ENCODE data around the gene EFHC1. TPM values are rescaled to one million over a fixed set of nuclear protein-coding genes. Genes with fewer than 3 reads are reported as not detected.

Gene EFHC1
- total and polyA plus RNA-seq, 2 experiments from 2014 or later, result 17.4 to 18.3 TPM

DNA sequence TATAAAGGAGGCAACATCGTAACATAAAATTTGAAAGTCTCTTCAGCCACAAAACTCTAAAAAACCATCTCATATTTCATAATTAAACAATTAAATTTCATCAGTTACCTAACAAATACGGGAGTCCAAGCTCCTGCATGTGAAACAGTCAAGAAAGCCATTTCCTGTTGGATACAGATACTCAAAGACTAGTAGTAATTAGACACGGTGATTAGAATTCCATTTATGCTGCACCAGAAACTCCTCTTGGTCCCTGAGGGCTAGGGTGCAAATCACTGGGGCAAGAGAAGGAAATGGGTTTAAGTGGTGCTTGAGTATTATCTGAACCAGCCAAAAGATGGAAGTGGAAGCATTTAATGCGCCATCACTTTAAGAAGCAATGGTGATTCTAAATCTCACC, 129.3 kb downstream of the EFHC1 start:
- no peaks in the 10 kb centered on the region for H3K27me3 ChIP-seq
- peaks cover 18% of the 10 kb centered on the region for H4K20me1 ChIP-seq (ENCODE audit: insufficient read depth, poor library complexity, severe bottlenecking)
- DNase-seq (ENCODE audit: low spot score), result no peak
- H3K4me1 ChIP-seq (ENCODE audit: insufficient read depth), result peaks cover 61% of the 10 kb centered on the region
- no peak overlapping the region for H2AFZ ChIP-seq
- no peaks in the 10 kb centered on the region for H3K9me2 ChIP-seq (replicated peaks; ENCODE audit: insufficient read depth)
- TF ChIP-seq, protein P1, sequence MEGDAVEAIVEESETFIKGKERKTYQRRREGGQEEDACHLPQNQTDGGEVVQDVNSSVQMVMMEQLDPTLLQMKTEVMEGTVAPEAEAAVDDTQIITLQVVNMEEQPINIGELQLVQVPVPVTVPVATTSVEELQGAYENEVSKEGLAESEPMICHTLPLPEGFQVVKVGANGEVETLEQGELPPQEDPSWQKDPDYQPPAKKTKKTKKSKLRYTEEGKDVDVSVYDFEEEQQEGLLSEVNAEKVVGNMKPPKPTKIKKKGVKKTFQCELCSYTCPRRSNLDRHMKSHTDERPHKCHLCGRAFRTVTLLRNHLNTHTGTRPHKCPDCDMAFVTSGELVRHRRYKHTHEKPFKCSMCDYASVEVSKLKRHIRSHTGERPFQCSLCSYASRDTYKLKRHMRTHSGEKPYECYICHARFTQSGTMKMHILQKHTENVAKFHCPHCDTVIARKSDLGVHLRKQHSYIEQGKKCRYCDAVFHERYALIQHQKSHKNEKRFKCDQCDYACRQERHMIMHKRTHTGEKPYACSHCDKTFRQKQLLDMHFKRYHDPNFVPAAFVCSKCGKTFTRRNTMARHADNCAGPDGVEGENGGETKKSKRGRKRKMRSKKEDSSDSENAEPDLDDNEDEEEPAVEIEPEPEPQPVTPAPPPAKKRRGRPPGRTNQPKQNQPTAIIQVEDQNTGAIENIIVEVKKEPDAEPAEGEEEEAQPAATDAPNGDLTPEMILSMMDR (IDR thresholded peaks at IDR 0.05; ENCODE audit: poor library complexity), result no peak
- TF ChIP-seq EZH2 (IDR thresholded peaks at IDR 0.05; ENCODE audit: borderline replicate concordance) (no peak), EZH2phosphoT487 (IDR thresholded peaks at IDR 0.05; ENCODE audit: low read depth, severe bottlenecking, unreplicated experiment) (no peak)
- H3K4me3 ChIP-seq, result no peak overlapping the region
- H3K4me2 ChIP-seq, result no peak overlapping the region
- WGBS (ENCODE audit: low lambda C conversion rate, missing lambda C conversion rate), result 88% methylated on average over 4 of the region's 4 CpGs
- H3K36me3 ChIP-seq (replicated peaks; ENCODE audit: insufficient read depth, low read depth), result no peaks in the 10 kb centered on the region
- peaks cover 94% of the 10 kb centered on the region for H3K79me2 ChIP-seq
- H3K9me3 ChIP-seq (ENCODE audit: low read depth), result no peaks in the 10 kb centered on the region
- peak overlapping the region; percentile 64 for H3K27ac ChIP-seq

DNA sequence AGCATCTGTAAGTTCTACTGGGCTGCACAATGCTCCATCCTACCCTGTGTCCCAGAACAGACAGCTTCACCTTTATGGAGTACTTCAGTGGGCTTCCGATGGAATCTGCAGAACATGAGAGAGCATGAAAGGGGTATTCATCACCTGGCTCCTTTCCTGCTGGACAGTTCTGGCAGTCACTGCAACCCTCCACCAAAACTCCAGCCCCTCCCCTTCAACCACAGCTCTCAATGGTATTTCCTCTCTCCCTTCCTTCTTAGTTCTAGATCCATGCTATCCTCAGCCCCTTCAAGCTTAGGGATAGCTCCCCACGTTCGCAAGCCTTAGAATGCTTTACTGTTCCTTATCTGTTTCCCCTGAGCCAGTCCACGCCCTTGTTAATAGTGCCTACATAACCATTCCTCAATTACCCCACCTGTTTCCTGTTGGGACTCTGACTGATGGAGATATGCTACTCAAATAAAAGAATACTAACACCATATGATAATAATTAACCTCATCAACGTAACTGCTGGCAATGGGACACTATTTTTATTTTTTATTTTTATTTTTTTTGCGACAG, 130.0 kb downstream of the EFHC1 start:
- Histone ChIP-seq H3K36me3 (replicated peaks; ENCODE audit: insufficient read depth, low read depth) (no peaks in the 10 kb centered on the region), H3K4me1 (ENCODE audit: insufficient read depth) (peaks cover 55% of the 10 kb centered on the region), H3K9me2 (replicated peaks; ENCODE audit: insufficient read depth) (no peaks in the 10 kb centered on the region), H3K79me2 (peaks cover 94% of the 10 kb centered on the region), H3K27ac (peak overlapping the region; percentile 75), H3K9me3 (ENCODE audit: low read depth) (no peaks in the 10 kb centered on the region), H4K20me1 (ENCODE audit: insufficient read depth, poor library complexity, severe bottlenecking) (peaks cover 16% of the 10 kb centered on the region), H2AFZ (no peak overlapping the region), H3K4me3 (no peak overlapping the region), H3K4me2 (peak overlapping the region; percentile 24), H3K27me3 (no peaks in the 10 kb centered on the region)
- DNase-seq (ENCODE audit: low spot score), result peak; percentile 32
- TF ChIP-seq EZH2 (IDR thresholded peaks at IDR 0.05; ENCODE audit: borderline replicate concordance) (no peak), EZH2phosphoT487 (IDR thresholded peaks at IDR 0.05; ENCODE audit: low read depth, severe bottlenecking, unreplicated experiment) (no peak)
- TF ChIP-seq, protein P1 (IDR thresholded peaks at IDR 0.05; ENCODE audit: poor library complexity), result no peak
- WGBS (ENCODE audit: low lambda C conversion rate, missing lambda C conversion rate), result 52% methylated on average over 6 of the region's 6 CpGs

DNA sequence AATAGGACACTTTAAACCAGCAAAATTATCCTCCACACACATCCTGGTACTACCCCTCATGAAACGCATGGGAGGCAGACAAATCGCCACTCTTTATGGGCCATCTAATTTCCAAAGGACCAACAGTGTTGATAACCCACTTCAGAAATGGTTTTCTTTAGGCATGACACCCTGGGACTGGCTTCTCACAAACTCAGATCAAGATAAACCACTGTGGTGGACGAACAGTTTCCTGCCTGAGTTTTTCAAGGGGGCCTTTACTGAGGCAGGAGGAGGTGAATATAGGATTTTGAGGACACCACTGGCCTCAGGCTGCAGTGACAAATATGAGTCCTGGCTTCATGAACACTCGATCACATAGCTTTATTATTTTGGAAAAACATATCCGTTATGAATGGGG, 130.7 kb downstream of the EFHC1 start:
- Histone ChIP-seq H3K36me3 (replicated peaks; ENCODE audit: insufficient read depth, low read depth) (no peaks in the 10 kb centered on the region), H4K20me1 (ENCODE audit: insufficient read depth, poor library complexity, severe bottlenecking) (peaks cover 22% of the 10 kb centered on the region), H3K27ac (peak overlapping the region; percentile 75), H3K4me2 (peak overlapping the region; percentile 38), H3K9me2 (replicated peaks; ENCODE audit: insufficient read depth) (no peaks in the 10 kb centered on the region), H3K27me3 (no peaks in the 10 kb centered on the region), H3K79me2 (peaks cover 94% of the 10 kb centered on the region), H3K9me3 (ENCODE audit: low read depth) (no peaks in the 10 kb centered on the region), H2AFZ (no peak overlapping the region), H3K4me1 (ENCODE audit: insufficient read depth) (peaks cover 47% of the 10 kb centered on the region), H3K4me3 (no peak overlapping the region)
- WGBS (ENCODE audit: low lambda C conversion rate, missing lambda C conversion rate), result 75% methylated on average over 5 of the region's 5 CpGs
- no peak for DNase-seq (ENCODE audit: low spot score)
- TF ChIP-seq EZH2phosphoT487 (IDR thresholded peaks at IDR 0.05; ENCODE audit: low read depth, severe bottlenecking, unreplicated experiment), result no peak
- TF ChIP-seq EZH2 (IDR thresholded peaks at IDR 0.05; ENCODE audit: borderline replicate concordance), result no peak
- TF ChIP-seq, protein P1 (IDR thresholded peaks at IDR 0.05; ENCODE audit: poor library complexity), result no peak
